Limb (tissue), 2 donors: ENCODE measurements around the gene P3H3.
"Not testable (repeated sequence)": the region's sequence is repeated elsewhere in the genome, so short reads cannot be mapped to it uniquely, and the experiment has no call there.

Experiments
- DNase-seq, 2 donors: peaks; one replicate each; pipeline ENCODE4 v3.0.0-alpha.2; 2016; ENCODE audit errors: extremely low spot score in 2 of 2

The P3H3 gene

GRCh38 chr12:6887460-6887859 lies 59.3 kb downstream of the P3H3 start:
- no peak for DNase-seq

- no peak for DNase-seq
Measured at GRCh38 chr12:6888360-6888759, 60.2 kb downstream of the P3H3 start.

GRCh38 chr12:6888794-6889193 lies 60.6 kb downstream of the P3H3 start:
- DNase-seq: not testable (repeated sequence)
